Measurements from ENCODE around the gene FILIP1L.

DNA sequence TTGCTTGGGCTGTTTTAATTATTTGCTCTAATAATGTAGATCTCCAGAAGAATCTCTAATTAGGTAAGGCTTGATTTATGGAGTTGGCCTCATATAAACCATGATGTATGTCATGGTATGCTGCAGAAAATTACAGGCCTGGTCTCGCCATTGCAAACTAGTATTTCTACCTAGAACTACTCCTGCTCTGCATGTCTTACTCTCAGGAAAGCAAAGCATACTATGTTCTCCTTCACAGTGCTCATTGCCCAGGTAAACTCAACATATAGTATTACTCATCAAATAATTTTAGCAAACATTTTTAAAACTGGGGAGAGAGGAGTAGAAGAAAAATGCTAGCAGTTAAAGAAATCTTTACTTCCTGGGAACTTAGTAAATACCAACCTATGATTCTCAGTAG lies 90.7 kb downstream of the FILIP1L start:
- TF ChIP-seq, protein P1, sequence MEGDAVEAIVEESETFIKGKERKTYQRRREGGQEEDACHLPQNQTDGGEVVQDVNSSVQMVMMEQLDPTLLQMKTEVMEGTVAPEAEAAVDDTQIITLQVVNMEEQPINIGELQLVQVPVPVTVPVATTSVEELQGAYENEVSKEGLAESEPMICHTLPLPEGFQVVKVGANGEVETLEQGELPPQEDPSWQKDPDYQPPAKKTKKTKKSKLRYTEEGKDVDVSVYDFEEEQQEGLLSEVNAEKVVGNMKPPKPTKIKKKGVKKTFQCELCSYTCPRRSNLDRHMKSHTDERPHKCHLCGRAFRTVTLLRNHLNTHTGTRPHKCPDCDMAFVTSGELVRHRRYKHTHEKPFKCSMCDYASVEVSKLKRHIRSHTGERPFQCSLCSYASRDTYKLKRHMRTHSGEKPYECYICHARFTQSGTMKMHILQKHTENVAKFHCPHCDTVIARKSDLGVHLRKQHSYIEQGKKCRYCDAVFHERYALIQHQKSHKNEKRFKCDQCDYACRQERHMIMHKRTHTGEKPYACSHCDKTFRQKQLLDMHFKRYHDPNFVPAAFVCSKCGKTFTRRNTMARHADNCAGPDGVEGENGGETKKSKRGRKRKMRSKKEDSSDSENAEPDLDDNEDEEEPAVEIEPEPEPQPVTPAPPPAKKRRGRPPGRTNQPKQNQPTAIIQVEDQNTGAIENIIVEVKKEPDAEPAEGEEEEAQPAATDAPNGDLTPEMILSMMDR (conservative IDR thresholded peaks at IDR 0.05) = no peak
- no peak for TF ChIP-seq ZFX (IDR thresholded peaks at IDR 0.05)
